DMS 273 (cell line): ENCODE results near the gene SRGAP3.
A peak's percentile ranks its signal among the peaks of the same experiment; 100 is the strongest.

Experiments
- DNase-seq: peaks from one replicate; lab custom pipeline; 2025; ENCODE audit not compliant: unreplicated experiment; lab: John Stamatoyannopoulos, UW

SRGAP3 gene

GRCh38 chr3:9254764-9255163 is 5.3 kb upstream of the SRGAP3 start:
- no peak for DNase-seq

- DNase-seq: no peak
These were observed 3.9 kb upstream of the SRGAP3 start for GRCh38 chr3:9253327-9253726.

GRCh38 chr3:9251055-9251786 is 1.8 kb upstream of the SRGAP3 start:
- DNase-seq: no peak

GRCh38 chr3:9250236-9250635 is 790 bp upstream of the SRGAP3 start:
- peak; percentile 24 for DNase-seq

GRCh38 chr3:9248522-9249271 is 749 bp downstream of the SRGAP3 start:
- DNase-seq: peak; percentile 44

- peak; percentile 43 for DNase-seq
These were observed 1.4 kb downstream of the SRGAP3 start for GRCh38 chr3:9247941-9248521.

GRCh38 chr3:9247361-9247940 is 2.0 kb downstream of the SRGAP3 start:
- DNase-seq: no peak

GRCh38 chr3:9246189-9246588 is 3.3 kb downstream of the SRGAP3 start:
- DNase-seq: peak; percentile 7

GRCh38 chr3:9244495-9245183 is 4.8 kb downstream of the SRGAP3 start:
- no peak for DNase-seq

GRCh38 chr3:9241956-9242355 is 7.5 kb downstream of the SRGAP3 start:
- no peak for DNase-seq

- no peak for DNase-seq
These were observed 9.8 kb downstream of the SRGAP3 start for GRCh38 chr3:9239680-9240079.

GRCh38 chr3:9238721-9239295 is 10.6 kb downstream of the SRGAP3 start:
- DNase-seq: no peak

GRCh38 chr3:9238276-9238675 is 11.2 kb downstream of the SRGAP3 start:
- no peak for DNase-seq

GRCh38 chr3:9233814-9234600 is 15.4 kb downstream of the SRGAP3 start:
- no peak for DNase-seq

- no peak for DNase-seq
These were observed 16.3 kb downstream of the SRGAP3 start for GRCh38 chr3:9233101-9233500.

- no peak for DNase-seq
These were observed 17.5 kb downstream of the SRGAP3 start for GRCh38 chr3:9231937-9232336.

- no peak for DNase-seq
These were observed 18.0 kb downstream of the SRGAP3 start for GRCh38 chr3:9231471-9231870.

GRCh38 chr3:9231006-9231405 is 18.4 kb downstream of the SRGAP3 start:
- no peak for DNase-seq

- DNase-seq: no peak
These were observed 18.9 kb downstream of the SRGAP3 start for GRCh38 chr3:9230596-9230995.

- DNase-seq: no peak
These were observed 19.6 kb downstream of the SRGAP3 start for GRCh38 chr3:9229879-9230278.
